Occipital lobe (tissue), 2 donors: Measurements from ENCODE around the gene ZMYM1. TPM values are rescaled to one million over a fixed set of nuclear protein-coding genes. Genes with fewer than 3 reads are reported as not detected.
A peak's percentile ranks its signal among the peaks of the same experiment; 100 is the strongest.
"Not testable (repeated sequence)": the region's sequence is repeated elsewhere in the genome, so short reads cannot be mapped to it uniquely, and the experiment has no call there.

Experiments used
- DNase-seq: peaks from one replicate; lab custom pipeline; 2025; lab: John Stamatoyannopoulos, UW
- total RNA-seq: library from RNA; depleted of rRNA; stranded (reverse); fragments of >200 nt; gene quantifications from one replicate; pipeline ENCODE4 v1.2.3, GENCODE V29; 2014

ZMYM1 gene
- 41.0 TPM for total RNA-seq

GRCh38 chr1:35079003-35079930 is at the start of gene ZMYM1:
Gene ZMYM1 (plus strand): TSS chr1:35079385. CDS start chr1:35093988, 14,603 bp downstream.
- peak; percentile 77 for DNase-seq

- no peak for DNase-seq
These were observed 49.4 kb upstream of the ZMYM1 start for GRCh38 chr1:35029761-35030160.

GRCh38 chr1:35030338-35030737 is 48.8 kb upstream of the ZMYM1 start:
- DNase-seq: no peak

GRCh38 chr1:35030756-35031446 is 48.3 kb upstream of the ZMYM1 start:
- no peak for DNase-seq

GRCh38 chr1:35032384-35032739 is 46.8 kb upstream of the ZMYM1 start:
- DNase-seq: no peak

GRCh38 chr1:35033346-35033745 is 45.8 kb upstream of the ZMYM1 start:
- no peak for DNase-seq

GRCh38 chr1:35036621-35037020 is 42.6 kb upstream of the ZMYM1 start:
- no peak for DNase-seq

- no peak for DNase-seq
These were observed 42.0 kb upstream of the ZMYM1 start for GRCh38 chr1:35037206-35037605.

GRCh38 chr1:35038723-35039122 is 40.5 kb upstream of the ZMYM1 start:
- DNase-seq: no peak

- DNase-seq: no peak
These were observed 35.7 kb upstream of the ZMYM1 start for GRCh38 chr1:35043498-35043897.

- no peak for DNase-seq
These were observed 34.8 kb upstream of the ZMYM1 start for GRCh38 chr1:35044431-35044830.

GRCh38 chr1:35046730-35047129 is 32.5 kb upstream of the ZMYM1 start:
- no peak for DNase-seq

GRCh38 chr1:35047188-35047858 is 31.9 kb upstream of the ZMYM1 start:
- DNase-seq: no peak

GRCh38 chr1:35049116-35049515 is 30.1 kb upstream of the ZMYM1 start:
- DNase-seq: no peak

- no peak for DNase-seq
These were observed 25.8 kb upstream of the ZMYM1 start for GRCh38 chr1:35053433-35053832.

- not testable (repeated sequence) for DNase-seq
These were observed 24.9 kb upstream of the ZMYM1 start for GRCh38 chr1:35054282-35054681.

GRCh38 chr1:35058321-35058720 is 20.9 kb upstream of the ZMYM1 start:
- not testable (repeated sequence) for DNase-seq

GRCh38 chr1:35058988-35059387 is 20.2 kb upstream of the ZMYM1 start:
- no peak for DNase-seq

- DNase-seq: no peak
These were observed 16.5 kb upstream of the ZMYM1 start for GRCh38 chr1:35062518-35063196.

GRCh38 chr1:35064265-35064664 is 14.9 kb upstream of the ZMYM1 start:
- no peak for DNase-seq

- no peak for DNase-seq
These were observed 9.4 kb upstream of the ZMYM1 start for GRCh38 chr1:35069746-35070145.
